Uterus (tissue), 2 donors: ENCODE data around the gene IGSF23.
"Not testable (repeated sequence)": the region's sequence is repeated elsewhere in the genome, so short reads cannot be mapped to it uniquely, and the experiment has no call there.

Experiments
- POLR2A ChIP-seq, 2 donors: fragments of 450-650 bp; IDR thresholded peaks; one replicate each; pipeline ENCODE4 v1.6.1; 2016; ENCODE audit warnings: antibody characterized with exemption in 2 of 2, mild to moderate bottlenecking in 1 of 2, moderate library complexity in 1 of 2
- TF ChIP-seq, protein P1 (sequence below), 4 experiments: fragments of 200-600 bp in 2 of 4; fragments of 450-650 bp in 2 of 4; sonication (generic) in 2 of 4; IDR thresholded peaks; one replicate each; pipeline ENCODE4 v1.5.1; 2016 to 2019; ENCODE audit warnings: antibody characterized with exemption in 4 of 4, mild to moderate bottlenecking in 2 of 4, moderate library complexity in 1 of 4

DNA sequence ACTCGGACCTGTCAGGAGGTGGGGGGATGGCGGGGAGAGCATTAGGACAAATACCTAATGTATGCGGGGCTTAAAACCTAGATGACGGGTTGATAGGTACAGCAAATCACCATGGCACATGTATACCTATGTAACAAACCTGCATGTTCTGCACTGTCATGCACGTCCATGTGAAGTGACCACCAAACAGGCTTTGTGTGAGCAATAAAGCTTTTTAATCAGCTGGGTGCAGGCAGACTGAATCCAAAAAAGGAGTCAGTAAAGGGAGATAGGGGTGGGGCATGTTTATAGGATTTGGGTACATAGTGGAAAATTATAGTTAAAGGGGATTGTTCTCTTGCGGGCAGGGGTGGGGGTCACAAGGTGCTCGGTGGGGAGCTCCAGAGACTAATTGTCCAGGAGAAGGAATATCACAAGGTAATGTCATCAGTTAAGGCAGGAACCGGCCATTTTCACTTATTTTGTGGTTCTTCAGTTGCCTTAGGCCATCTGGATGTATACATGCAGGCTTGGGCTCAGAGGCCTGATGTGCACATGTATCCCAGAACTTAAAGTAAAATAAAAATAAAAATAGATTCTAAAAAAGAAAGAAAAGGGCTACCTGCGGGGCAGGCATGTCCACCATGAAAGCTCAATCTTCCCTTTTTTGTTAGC, 21.9 kb upstream of the IGSF23 start:
- TF ChIP-seq, protein P1, sequence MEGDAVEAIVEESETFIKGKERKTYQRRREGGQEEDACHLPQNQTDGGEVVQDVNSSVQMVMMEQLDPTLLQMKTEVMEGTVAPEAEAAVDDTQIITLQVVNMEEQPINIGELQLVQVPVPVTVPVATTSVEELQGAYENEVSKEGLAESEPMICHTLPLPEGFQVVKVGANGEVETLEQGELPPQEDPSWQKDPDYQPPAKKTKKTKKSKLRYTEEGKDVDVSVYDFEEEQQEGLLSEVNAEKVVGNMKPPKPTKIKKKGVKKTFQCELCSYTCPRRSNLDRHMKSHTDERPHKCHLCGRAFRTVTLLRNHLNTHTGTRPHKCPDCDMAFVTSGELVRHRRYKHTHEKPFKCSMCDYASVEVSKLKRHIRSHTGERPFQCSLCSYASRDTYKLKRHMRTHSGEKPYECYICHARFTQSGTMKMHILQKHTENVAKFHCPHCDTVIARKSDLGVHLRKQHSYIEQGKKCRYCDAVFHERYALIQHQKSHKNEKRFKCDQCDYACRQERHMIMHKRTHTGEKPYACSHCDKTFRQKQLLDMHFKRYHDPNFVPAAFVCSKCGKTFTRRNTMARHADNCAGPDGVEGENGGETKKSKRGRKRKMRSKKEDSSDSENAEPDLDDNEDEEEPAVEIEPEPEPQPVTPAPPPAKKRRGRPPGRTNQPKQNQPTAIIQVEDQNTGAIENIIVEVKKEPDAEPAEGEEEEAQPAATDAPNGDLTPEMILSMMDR (IDR thresholded peaks at IDR 0.05) = not testable (repeated sequence)
- TF ChIP-seq POLR2A (IDR thresholded peaks at IDR 0.05) = not testable (repeated sequence)
